OCI-LY3 (cell line): Measurements from ENCODE around the gene CARM1.
"Not testable (repeated sequence)": the region's sequence is repeated elsewhere in the genome, so short reads cannot be mapped to it uniquely, and the experiment has no call there.

Source experiments
- CTCF ChIP-seq: fragments of 200-600, 300-600 bp; sonication (generic); IDR thresholded peaks from 2 replicates; pipeline ENCODE4 v1.5.1; 2014; ENCODE audit warnings: antibody characterized with exemption, low read length, low read depth
- EZH2phosphoT487 ChIP-seq: fragments of 200-600 bp; shearing (Covaris generic); IDR thresholded peaks from 2 replicates; pipeline ENCODE4 v1.6.1; 2018; ENCODE audit warnings: antibody characterized with exemption, mixed run types, low read depth

- not testable (repeated sequence) for TF ChIP-seq CTCF, EZH2phosphoT487
Observed at GRCh38 chr19:10877608-10878007, 6.3 kb downstream of the CARM1 start.
